CD4-positive, alpha-beta memory T cell (primary cell): ENCODE data around the gene SLC16A7. TPM values are rescaled to one million over a fixed set of nuclear protein-coding genes. Genes with fewer than 3 reads are reported as not detected.

Experiments used
- CTCF ChIA-PET: fragments of 350-600 bp; sonication (Branson Sonifier 250); formaldehyde crosslinking; loops from one replicate; lab custom pipeline; 2021; ENCODE audit warnings: inconsistent platforms; ENCODE audit not compliant: partially characterized antibody; lab: Charles Lee
- POLR2A ChIA-PET: fragments of 350-600 bp; sonication (Branson Sonifier 250); formaldehyde crosslinking; loops from one replicate; lab custom pipeline; 2021; ENCODE audit not compliant: partially characterized antibody; lab: Charles Lee
- DNase-seq, 5 donors: peaks; one replicate each; pipeline versions ENCODE4 v3.0.0 to v3.0.0-alpha.2; 2020 to 2022; ENCODE audit warnings: mixed read lengths in 1 of 5
- H3K27ac ChIP-seq: one replicate; pipeline ENCODE4 v1.7.0; 2013; ENCODE audit warnings: low read depth, low read length
- H3K27me3 ChIP-seq: 2 replicates; pipeline ENCODE4 v1.7.0; 2013; ENCODE audit warnings: mild to moderate bottlenecking, low read length, moderate library complexity; ENCODE audit not compliant: insufficient read depth
- H3K36me3 ChIP-seq: 2 replicates; pipeline ENCODE4 v1.7.0; 2013; ENCODE audit warnings: mild to moderate bottlenecking, low read length, moderate library complexity; ENCODE audit not compliant: insufficient read depth
- H3K4me1 ChIP-seq: 2 replicates; pipeline ENCODE4 v1.7.0; 2013; ENCODE audit warnings: mild to moderate bottlenecking, low read length, moderate library complexity; ENCODE audit not compliant: insufficient read depth
- H3K4me3 ChIP-seq, 2 donors: one replicate each; pipeline ENCODE4 v1.7.0; 2013; ENCODE audit warnings: low read length in 2 of 2, mild to moderate bottlenecking in 1 of 2
- H3K9me3 ChIP-seq, 2 donors: one replicate each; pipeline ENCODE4 v1.7.0; 2013; ENCODE audit warnings: low read length in 2 of 2, control low read depth in 1 of 2; ENCODE audit not compliant: control insufficient read depth in 1 of 2
- H3K27ac Mint-ChIP-seq, 7 donors: one replicate each; pipeline ENCODE4 v1.8.0; 2020 to 2021; ENCODE audit warnings: mixed read lengths in 7 of 7, mild to moderate bottlenecking in 6 of 7, inconsistent platforms in 3 of 7, moderate library complexity in 3 of 7
- H3K27me3 Mint-ChIP-seq, 2 donors: one replicate each; pipeline ENCODE4 v1.8.0; 2020 to 2021; ENCODE audit warnings: mixed read lengths in 2 of 2
- H3K36me3 Mint-ChIP-seq, 2 donors: one replicate each; pipeline ENCODE4 v1.8.0; 2020 to 2021; ENCODE audit warnings: mixed read lengths in 2 of 2, inconsistent platforms in 1 of 2, mild to moderate bottlenecking in 1 of 2
- H3K4me1 Mint-ChIP-seq, 4 donors: one replicate each; pipeline ENCODE4 v1.8.0; 2020 to 2021; ENCODE audit warnings: mixed read lengths in 4 of 4, mild to moderate bottlenecking in 1 of 4
- H3K4me3 Mint-ChIP-seq, 8 donors: one replicate each; pipeline ENCODE4 v1.8.0; 2020 to 2021; ENCODE audit warnings: mixed read lengths in 8 of 8, mild to moderate bottlenecking in 7 of 8, moderate library complexity in 6 of 8, inconsistent platforms in 3 of 8
- H3K9me3 Mint-ChIP-seq, 8 donors: one replicate each; pipeline ENCODE4 v1.8.0; 2020 to 2021; ENCODE audit warnings: mixed read lengths in 8 of 8, mild to moderate bottlenecking in 5 of 8, inconsistent platforms in 3 of 8, moderate library complexity in 1 of 8
- intact Hi-C: fragments of 100-400 bp; cut with micrococcal nuclease; formaldehyde crosslinking; loops from one replicate; pipeline ENCODE4 v1.15.1; 2023
- polyA plus RNA-seq, 2 donors: library from polyadenylated mRNA; unstranded; fragments of 300-500 nt; fragmentation: Illumina TruSeq; gene quantifications; one replicate each; pipeline ENCODE4 v1.2.3, GENCODE V29; 2021
- total RNA-seq, 2 experiments: library from RNA; stranded (reverse); gene quantifications; one replicate each; pipeline ENCODE4 v1.2.3, GENCODE V29; 2021

SLC16A7 gene
- total and polyA plus RNA-seq, 4 experiments from 2014 or later, result 20.3 to 52.9 (median 37.7) TPM

GRCh38 chr12:59678759-59679411, 83.1 kb downstream of the SLC16A7 start:
- Mint-ChIP-seq H3K27me3 (no peaks in the 10 kb centered on the region), H3K36me3 (peaks cover 21 to 43% of the 10 kb centered on the region in 2 donors), H3K27ac (peak overlapping the region in 1 of 7 donors; percentile 35), H3K4me1 (peaks cover 6 to 30% (median 24%) of the 10 kb centered on the region in 4 donors), H3K4me3 (no peak overlapping the region), H3K9me3 (peaks cover 0 to 4% (median 0%) of the 10 kb centered on the region in 8 donors)
- intact Hi-C loops, result no loop called here
- H3K36me3 ChIP-seq, result no peaks in the 10 kb centered on the region
- H3K9me3 ChIP-seq, result no peaks in the 10 kb centered on the region
- CTCF ChIA-PET, result no interaction called here
- no peaks in the 10 kb centered on the region for H3K4me1 ChIP-seq
- no peak overlapping the region for H3K27ac ChIP-seq
- no peak for DNase-seq
- POLR2A ChIA-PET, result no interaction called here
- H3K4me3 ChIP-seq, result no peak overlapping the region
- no peaks in the 10 kb centered on the region for H3K27me3 ChIP-seq

- intact Hi-C loops, result no loop called here
- no peak for DNase-seq
- Histone ChIP-seq H3K4me3 (no peak overlapping the region), H3K27ac (no peak overlapping the region), H3K4me1 (no peaks in the 10 kb centered on the region), H3K36me3 (no peaks in the 10 kb centered on the region), H3K27me3 (no peaks in the 10 kb centered on the region), H3K9me3 (no peaks in the 10 kb centered on the region)
- no peak overlapping the region for H3K27ac Mint-ChIP-seq
- peaks cover 0 to 14% (median 10%) of the 10 kb centered on the region in 4 donors for H3K4me1 Mint-ChIP-seq
- no peak overlapping the region for H3K4me3 Mint-ChIP-seq
- POLR2A ChIA-PET, result no interaction called here
- CTCF ChIA-PET, result no interaction called here
- peaks cover 0 to 7% (median 0%) of the 10 kb centered on the region in 8 donors for H3K9me3 Mint-ChIP-seq
- peaks cover 0 to 33% of the 10 kb centered on the region in 2 donors for H3K36me3 Mint-ChIP-seq
- no peaks in the 10 kb centered on the region for H3K27me3 Mint-ChIP-seq
Measured at GRCh38 chr12:59689776-59690175, 93.9 kb downstream of the SLC16A7 start.

DNA sequence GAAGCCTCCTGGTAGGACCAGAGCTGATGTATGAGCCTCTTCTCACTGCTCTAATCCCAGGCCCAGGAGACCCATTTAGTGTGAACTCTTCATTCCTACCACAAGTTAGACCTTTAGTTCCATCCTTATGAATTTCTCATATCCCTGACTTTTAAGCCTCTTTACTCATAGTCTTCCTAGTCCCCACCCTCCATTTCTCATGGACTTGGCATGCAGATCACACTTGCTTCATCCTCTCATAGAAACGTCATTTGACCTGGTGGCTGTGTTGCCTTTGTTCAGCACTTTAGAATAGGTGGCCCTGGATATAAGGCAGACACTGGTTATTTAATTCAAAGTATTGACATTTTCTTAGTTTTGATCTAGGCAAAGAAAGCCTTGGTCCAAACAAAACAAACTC, 99.5 kb downstream of the SLC16A7 start:
- POLR2A ChIA-PET, result no interaction called here
- no peaks in the 10 kb centered on the region for H3K36me3 ChIP-seq
- no peaks in the 10 kb centered on the region for H3K4me1 ChIP-seq
- Mint-ChIP-seq H3K4me1 (peaks cover 0 to 18% (median 14%) of the 10 kb centered on the region in 4 donors), H3K9me3 (peaks cover 0 to 7% (median 0%) of the 10 kb centered on the region in 8 donors), H3K4me3 (no peak overlapping the region), H3K27me3 (no peaks in the 10 kb centered on the region), H3K27ac (no peak overlapping the region), H3K36me3 (peaks cover 0 to 16% of the 10 kb centered on the region in 2 donors)
- no peak overlapping the region for H3K27ac ChIP-seq
- intact Hi-C loops, result no loop called here
- H3K4me3 ChIP-seq, result no peak overlapping the region
- no peaks in the 10 kb centered on the region for H3K27me3 ChIP-seq
- H3K9me3 ChIP-seq, result no peaks in the 10 kb centered on the region
- CTCF ChIA-PET, result no interaction called here
- no peak for DNase-seq

DNA sequence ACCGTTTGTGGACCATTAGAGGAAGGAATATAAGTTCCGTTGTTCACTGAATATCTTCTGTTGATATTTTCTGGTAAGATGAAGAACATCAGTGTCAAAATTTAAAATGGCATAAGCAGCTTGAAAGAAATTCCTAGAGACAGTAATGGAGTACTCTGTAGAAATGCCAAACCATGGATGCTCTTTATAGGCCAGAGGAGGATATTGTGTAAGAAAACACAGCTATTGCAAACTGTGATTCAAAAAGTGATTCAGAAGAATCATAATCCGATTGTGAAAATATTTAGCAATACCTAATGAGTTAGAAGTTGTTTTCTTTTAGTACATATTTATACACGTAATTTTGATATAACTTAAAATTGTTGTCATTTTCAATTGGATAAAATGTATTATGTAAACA, 102.8 kb downstream of the SLC16A7 start:
- H3K4me1 ChIP-seq, result no peaks in the 10 kb centered on the region
- intact Hi-C loops, result no loop called here
- Mint-ChIP-seq H3K27me3 (no peaks in the 10 kb centered on the region), H3K4me1 (peaks cover 0 to 14% (median 11%) of the 10 kb centered on the region in 4 donors), H3K27ac (no peak overlapping the region), H3K36me3 (no peaks in the 10 kb centered on the region), H3K4me3 (no peak overlapping the region), H3K9me3 (no peaks in the 10 kb centered on the region)
- H3K27ac ChIP-seq, result no peak overlapping the region
- H3K4me3 ChIP-seq, result no peak overlapping the region
- no peaks in the 10 kb centered on the region for H3K9me3 ChIP-seq
- CTCF ChIA-PET, result no interaction called here
- H3K36me3 ChIP-seq, result no peaks in the 10 kb centered on the region
- DNase-seq, result no peak
- POLR2A ChIA-PET, result no interaction called here
- H3K27me3 ChIP-seq, result no peaks in the 10 kb centered on the region

DNA sequence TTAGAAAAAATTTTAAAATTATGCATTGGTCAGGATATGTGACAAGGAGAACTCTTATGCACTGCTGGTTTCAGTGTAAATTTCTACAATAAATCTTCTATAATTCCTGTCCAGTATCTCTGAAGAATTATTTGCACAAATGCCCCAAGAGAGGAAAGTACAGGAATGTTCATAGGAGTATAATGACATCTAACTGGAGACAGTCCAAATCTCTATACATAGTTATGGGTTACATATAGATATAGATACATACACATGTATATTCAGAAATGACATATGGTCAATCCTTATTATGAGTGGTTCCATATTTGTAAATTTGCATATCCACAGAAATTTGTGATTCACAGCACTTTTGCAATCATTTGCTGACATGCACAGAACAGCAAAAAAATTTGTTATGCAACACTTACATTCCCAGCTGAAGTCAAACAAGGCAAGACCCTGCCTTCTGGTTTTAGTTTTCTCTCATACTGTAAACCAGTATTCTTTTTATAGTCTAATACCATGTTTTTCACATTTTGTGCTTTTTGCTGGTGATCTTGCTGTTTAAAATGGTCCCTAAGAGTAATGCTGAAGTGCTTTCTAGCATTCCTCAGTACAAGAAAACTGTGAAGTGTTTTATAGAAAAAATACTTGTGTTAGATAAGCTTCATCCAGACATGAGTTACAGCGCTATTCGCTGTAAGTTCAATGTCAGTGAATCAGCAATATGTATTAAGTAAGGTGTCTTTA, 103.8 kb downstream of the SLC16A7 start:
- Mint-ChIP-seq H3K4me1 (peaks cover 0 to 14% (median 9%) of the 10 kb centered on the region in 4 donors), H3K27me3 (no peaks in the 10 kb centered on the region), H3K36me3 (no peaks in the 10 kb centered on the region), H3K9me3 (no peaks in the 10 kb centered on the region), H3K27ac (no peak overlapping the region), H3K4me3 (no peak overlapping the region)
- Histone ChIP-seq H3K27ac (no peak overlapping the region), H3K27me3 (no peaks in the 10 kb centered on the region), H3K4me1 (no peaks in the 10 kb centered on the region), H3K4me3 (no peak overlapping the region), H3K36me3 (no peaks in the 10 kb centered on the region), H3K9me3 (no peaks in the 10 kb centered on the region)
- DNase-seq, result no peak
- CTCF ChIA-PET, result no interaction called here
- POLR2A ChIA-PET, result no interaction called here
- intact Hi-C loops, result no loop called here

DNA sequence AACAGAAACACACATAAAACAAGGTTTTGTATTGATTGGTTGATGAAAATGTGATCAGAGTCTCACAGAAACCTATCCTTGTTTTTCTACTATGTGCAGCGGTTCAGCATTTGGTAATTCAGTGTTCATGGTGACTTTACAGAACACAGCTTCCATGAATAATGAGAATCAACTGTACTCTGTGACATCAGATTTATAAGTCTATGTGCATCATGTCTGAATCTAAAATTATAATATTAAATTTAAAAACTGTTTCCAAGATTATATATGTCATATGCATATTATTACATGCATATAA, 104.3 kb downstream of the SLC16A7 start:
- no peaks in the 10 kb centered on the region for H3K9me3 Mint-ChIP-seq
- no peak for DNase-seq
- H3K27ac Mint-ChIP-seq, result no peak overlapping the region
- intact Hi-C loops, result no loop called here
- ChIA-PET POLR2A (no interaction called here), CTCF (no interaction called here)
- Histone ChIP-seq H3K9me3 (no peaks in the 10 kb centered on the region), H3K27ac (no peak overlapping the region), H3K4me1 (no peaks in the 10 kb centered on the region), H3K4me3 (no peak overlapping the region), H3K36me3 (no peaks in the 10 kb centered on the region), H3K27me3 (no peaks in the 10 kb centered on the region)
- H3K4me1 Mint-ChIP-seq, result peaks cover 0 to 14% (median 9%) of the 10 kb centered on the region in 4 donors
- H3K4me3 Mint-ChIP-seq, result no peak overlapping the region
- H3K36me3 Mint-ChIP-seq, result peaks cover 0 to 4% of the 10 kb centered on the region in 2 donors
- no peaks in the 10 kb centered on the region for H3K27me3 Mint-ChIP-seq

DNA sequence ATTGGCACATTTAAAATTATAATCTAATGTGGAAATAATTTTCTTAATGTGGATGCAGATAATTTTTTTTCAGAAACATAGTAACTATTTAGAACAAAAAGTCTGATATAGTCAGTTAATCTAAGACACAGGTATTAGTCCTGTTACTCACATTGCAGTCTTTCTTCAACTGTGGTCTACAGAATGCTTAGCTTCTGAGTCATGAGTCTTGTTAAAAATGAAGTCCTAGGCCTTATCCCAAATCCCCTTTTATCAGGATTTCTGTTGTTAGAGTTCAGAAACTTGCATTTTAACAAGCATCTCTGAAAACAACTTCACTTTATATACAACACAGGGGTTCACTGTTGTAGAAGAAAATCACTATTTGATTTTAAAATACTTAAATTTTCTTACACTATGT, 112.2 kb downstream of the SLC16A7 start:
- Histone ChIP-seq H3K4me1 (no peaks in the 10 kb centered on the region), H3K27me3 (no peaks in the 10 kb centered on the region), H3K27ac (no peak overlapping the region), H3K9me3 (no peaks in the 10 kb centered on the region), H3K36me3 (no peaks in the 10 kb centered on the region), H3K4me3 (no peak overlapping the region)
- H3K27ac Mint-ChIP-seq, result no peak overlapping the region
- H3K4me3 Mint-ChIP-seq, result no peak overlapping the region
- DNase-seq, result no peak
- ChIA-PET POLR2A (no interaction called here), CTCF (no interaction called here)
- peaks cover 37 to 47% of the 10 kb centered on the region in 2 donors for H3K36me3 Mint-ChIP-seq
- H3K27me3 Mint-ChIP-seq, result no peaks in the 10 kb centered on the region
- H3K4me1 Mint-ChIP-seq, result peaks cover 0 to 12% (median 10%) of the 10 kb centered on the region in 4 donors
- no peaks in the 10 kb centered on the region for H3K9me3 Mint-ChIP-seq
- intact Hi-C loops, result no loop called here
